HL-60 (cell line): ENCODE results near the gene ANKH.
"Not testable (repeated sequence)": the region's sequence is repeated elsewhere in the genome, so short reads cannot be mapped to it uniquely, and the experiment has no call there.

Experiments
- GABPA ChIP-seq: IDR thresholded peaks from 2 replicates; pipeline ENCODE4 v1.6.1; 2012; ENCODE audit warnings: low read depth
- TF ChIP-seq, protein P1 (sequence below): IDR thresholded peaks from one replicate; pipeline ENCODE4 v1.5.1; 2011; ENCODE audit warnings: low read length, control low read depth, inconsistent platforms; ENCODE audit not compliant: insufficient read depth

DNA sequence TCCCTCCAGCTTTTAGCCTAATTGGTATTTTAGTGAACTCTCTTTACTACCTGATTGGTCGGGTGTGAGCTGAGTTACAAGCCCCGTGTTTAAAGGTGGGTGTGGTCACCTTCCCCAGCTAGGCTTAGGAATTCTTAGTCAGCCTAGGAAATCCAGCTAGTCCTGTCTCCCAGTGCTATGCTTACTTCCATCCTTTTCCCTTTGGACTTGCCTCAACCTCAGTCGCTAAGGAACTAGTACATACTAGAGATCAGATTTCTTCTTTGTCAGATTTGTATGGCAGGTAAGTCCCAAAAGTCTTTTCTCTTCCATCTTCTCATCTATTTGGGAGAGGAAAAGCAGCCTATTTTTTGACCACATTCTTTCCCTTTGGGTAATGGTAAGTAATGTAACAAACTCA, 22.6 kb downstream of the ANKH start:
- TF ChIP-seq GABPA = not testable (repeated sequence)
- TF ChIP-seq, protein P1, sequence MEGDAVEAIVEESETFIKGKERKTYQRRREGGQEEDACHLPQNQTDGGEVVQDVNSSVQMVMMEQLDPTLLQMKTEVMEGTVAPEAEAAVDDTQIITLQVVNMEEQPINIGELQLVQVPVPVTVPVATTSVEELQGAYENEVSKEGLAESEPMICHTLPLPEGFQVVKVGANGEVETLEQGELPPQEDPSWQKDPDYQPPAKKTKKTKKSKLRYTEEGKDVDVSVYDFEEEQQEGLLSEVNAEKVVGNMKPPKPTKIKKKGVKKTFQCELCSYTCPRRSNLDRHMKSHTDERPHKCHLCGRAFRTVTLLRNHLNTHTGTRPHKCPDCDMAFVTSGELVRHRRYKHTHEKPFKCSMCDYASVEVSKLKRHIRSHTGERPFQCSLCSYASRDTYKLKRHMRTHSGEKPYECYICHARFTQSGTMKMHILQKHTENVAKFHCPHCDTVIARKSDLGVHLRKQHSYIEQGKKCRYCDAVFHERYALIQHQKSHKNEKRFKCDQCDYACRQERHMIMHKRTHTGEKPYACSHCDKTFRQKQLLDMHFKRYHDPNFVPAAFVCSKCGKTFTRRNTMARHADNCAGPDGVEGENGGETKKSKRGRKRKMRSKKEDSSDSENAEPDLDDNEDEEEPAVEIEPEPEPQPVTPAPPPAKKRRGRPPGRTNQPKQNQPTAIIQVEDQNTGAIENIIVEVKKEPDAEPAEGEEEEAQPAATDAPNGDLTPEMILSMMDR = not testable (repeated sequence)
